ENCODE data around the gene SMPD2.
"Not testable (repeated sequence)": the region's sequence is repeated elsewhere in the genome, so short reads cannot be mapped to it uniquely, and the experiment has no call there.

Gene SMPD2

GRCh38 chr6:109461205-109461604 lies 20.7 kb downstream of the SMPD2 start:
- DNase-seq (ENCODE audit: low spot score), result not testable (repeated sequence)

GRCh38 chr6:109461733-109462526 lies 21.4 kb downstream of the SMPD2 start:
- no peak for DNase-seq (ENCODE audit: low spot score)

- DNase-seq (ENCODE audit: low spot score), result no peak
These were observed 25.2 kb downstream of the SMPD2 start for GRCh38 chr6:109465772-109466171.

- no peak for DNase-seq (ENCODE audit: low spot score)
These were observed 25.8 kb downstream of the SMPD2 start for GRCh38 chr6:109466212-109466923.

GRCh38 chr6:109467696-109468095 lies 27.2 kb downstream of the SMPD2 start:
- no peak for DNase-seq (ENCODE audit: low spot score)

- no peak for DNase-seq (ENCODE audit: low spot score)
These were observed 29.2 kb downstream of the SMPD2 start for GRCh38 chr6:109469591-109470189.

GRCh38 chr6:109471105-109471810 lies 30.7 kb downstream of the SMPD2 start:
- DNase-seq (ENCODE audit: low spot score), result no peak

GRCh38 chr6:109472132-109472995 lies 31.8 kb downstream of the SMPD2 start:
- DNase-seq (ENCODE audit: low spot score), result no peak

- DNase-seq (ENCODE audit: low spot score), result no peak
These were observed 32.6 kb downstream of the SMPD2 start for GRCh38 chr6:109473120-109473519.

GRCh38 chr6:109474995-109475394 lies 34.5 kb downstream of the SMPD2 start:
- no peak for DNase-seq (ENCODE audit: low spot score)

- DNase-seq (ENCODE audit: low spot score), result no peak
These were observed 35.1 kb downstream of the SMPD2 start for GRCh38 chr6:109475625-109476024.

- DNase-seq (ENCODE audit: low spot score), result no peak
These were observed 36.7 kb downstream of the SMPD2 start for GRCh38 chr6:109477184-109477583.

GRCh38 chr6:109477725-109478124 lies 37.2 kb downstream of the SMPD2 start:
- no peak for DNase-seq (ENCODE audit: low spot score)

GRCh38 chr6:109478222-109478805 lies 37.8 kb downstream of the SMPD2 start:
- DNase-seq (ENCODE audit: low spot score), result no peak

GRCh38 chr6:109478841-109479624 lies 38.5 kb downstream of the SMPD2 start:
- no peak for DNase-seq (ENCODE audit: low spot score)

- DNase-seq (ENCODE audit: low spot score), result no peak
These were observed 40.5 kb downstream of the SMPD2 start for GRCh38 chr6:109480993-109481480.

- DNase-seq (ENCODE audit: low spot score), result peak; percentile 97
These were observed 42.6 kb downstream of the SMPD2 start, which contains the start of gene ZBTB24 for GRCh38 chr6:109482905-109483734. Gene ZBTB24 (minus strand): TSS chr6:109483219. CDS start chr6:109482026, 1,193 bp downstream.

GRCh38 chr6:109483735-109484057 lies 43.2 kb downstream of the SMPD2 start:
- DNase-seq (ENCODE audit: low spot score), result no peak

GRCh38 chr6:109484122-109484521 lies 43.6 kb downstream of the SMPD2 start:
- no peak for DNase-seq (ENCODE audit: low spot score)
